A549 treated with Mapracorat at 1 μM for 4 hours (cell line): Measurements from ENCODE around the gene CINP. TPM values are rescaled to one million over a fixed set of nuclear protein-coding genes. Genes with fewer than 3 reads are reported as not detected.

Experiments
- total RNA-seq: library from RNA; stranded (reverse); fragments of 200-300 nt; extraction: Qiagen RNA extraction; gene quantifications from 5 replicates; pipeline ENCODE4 v1.2.3, GENCODE V29; 2022

CINP gene
- 56.0 to 68.8 TPM (median 57.3 TPM) in 5 replicates for total RNA-seq

GRCh38 chr14:102362545-102363181 is at the start of gene CINP, which contains the start of gene TECPR2:
Gene CINP (minus strand): TSS chr14:102362890. CDS start chr14:102362851, 39 bp downstream.
Gene TECPR2 (plus strand): TSS chr14:102362941. CDS start chr14:102376722, 13,781 bp downstream.

GRCh38 chr14:102319351-102320032 is 43.2 kb downstream of the CINP start, which contains the start of gene ZNF839:
Gene ZNF839 (plus strand): TSS chr14:102319746. CDS start chr14:102319766, 20 bp downstream.

GRCh38 chr14:102304611-102305506 is 57.8 kb downstream of the CINP start, which contains the start of gene MOK:
Gene MOK (minus strand): TSS chr14:102305164. CDS start chr14:102304968, 196 bp downstream.

Other genes with a start within 250 kb of the CINP start
- 21.4 to 23.0 TPM (median 21.8 TPM) in 5 replicates for gene WDR20, start 223.0 kb downstream of the CINP start, total RNA-seq
- gene MOK, start 57.7 kb downstream of the CINP start, total RNA-seq: 19.1 to 22.8 TPM (median 21.5 TPM) in 5 replicates
- 6.2 to 7.1 TPM (median 6.7 TPM) in 5 replicates for gene ZNF839, start 43.1 kb downstream of the CINP start, total RNA-seq
- gene TECPR2, start 51 bp upstream of the CINP start, total RNA-seq: 5.7 to 10.0 TPM (median 8.5 TPM) in 5 replicates
- gene ANKRD9, start 146.9 kb upstream of the CINP start, total RNA-seq: 4.5 to 12.8 TPM (median 12.0 TPM) in 5 replicates
- gene RCOR1, start 229.8 kb upstream of the CINP start, total RNA-seq: 25.1 to 35.9 TPM (median 32.7 TPM) in 5 replicates